Esophagus muscularis mucosa (tissue), 2 donors: ENCODE measurements around the gene HOXA2.

Experiments used
- EP300 ChIP-seq: sonication (generic); formaldehyde crosslinking; IDR thresholded peaks from one replicate; pipeline ENCODE4 v1.6.1; 2017; ENCODE audit warnings: antibody characterized with exemption
- POLR2A ChIP-seq: fragments of 450-650 bp; IDR thresholded peaks from one replicate; pipeline ENCODE4 v1.6.1; 2017; ENCODE audit warnings: antibody characterized with exemption, moderate library complexity, mild to moderate bottlenecking, low read depth

DNA sequence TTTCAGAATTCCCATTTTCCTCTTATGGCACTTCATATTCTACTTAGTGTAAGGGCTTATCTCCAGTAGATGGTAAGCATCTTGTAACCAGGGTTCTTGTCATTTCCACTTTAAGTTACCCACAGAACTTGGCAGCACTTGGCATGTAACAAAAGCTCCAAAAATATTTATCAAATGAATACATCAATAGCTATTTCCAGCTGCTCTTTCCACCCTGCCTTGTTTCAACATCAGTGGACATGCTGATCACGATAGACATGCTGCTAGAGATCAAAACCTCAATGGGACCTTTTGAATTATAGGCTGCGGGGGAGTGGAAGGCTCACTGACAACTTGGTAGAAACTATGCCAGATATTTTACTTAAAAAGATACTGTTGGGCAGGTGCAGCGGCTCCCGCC lies 39.5 kb downstream of the HOXA2 start:
- TF ChIP-seq EP300 (no peak), POLR2A (no peak)
